UCSD-AML1 (cell line): ENCODE results near the gene FAM171A2.

Source experiments
- DNase-seq: peaks from one replicate; lab custom pipeline; 2025; ENCODE audit not compliant: unreplicated experiment; lab: John Stamatoyannopoulos, UW

FAM171A2 gene

GRCh38 chr17:44309472-44309871 lies 54.2 kb downstream of the FAM171A2 start:
- no peak for DNase-seq

- no peak for DNase-seq
Observed at GRCh38 chr17:44308865-44309264, 54.8 kb downstream of the FAM171A2 start.

- peak; percentile 86 for DNase-seq
Observed at GRCh38 chr17:44308320-44308818, 55.3 kb downstream of the FAM171A2 start, which contains the start of gene RUNDC3A. Gene RUNDC3A (plus strand): TSS chr17:44308601. CDS start chr17:44308833, 232 bp downstream.

- no peak for DNase-seq
Observed at GRCh38 chr17:44307387-44308186, 56.1 kb downstream of the FAM171A2 start.

- DNase-seq, result no peak
Observed at GRCh38 chr17:44304651-44305050, 59.0 kb downstream of the FAM171A2 start.
